ACC112 (cell line): Measurements from ENCODE around the gene ZNF853.
"Not testable (repeated sequence)": the region's sequence is repeated elsewhere in the genome, so short reads cannot be mapped to it uniquely, and the experiment has no call there.

Experiments used
- H2AFZ ChIP-seq: fragments of 200-600 bp; sonication (generic); one replicate; pipeline ENCODE4 v1.6.0; 2017; ENCODE audit warnings: antibody characterized with exemption, low read length; ENCODE audit not compliant: unreplicated experiment
- H3K27ac ChIP-seq: fragments of 200-600 bp; sonication (generic); 2 replicates; pipeline ENCODE4 v1.5.1; 2014; ENCODE audit warnings: low read depth, mild to moderate bottlenecking, antibody characterized with exemption, low read length, moderate library complexity
- H3K27me3 ChIP-seq: fragments of 200-600 bp; sonication (generic); 2 replicates; pipeline ENCODE4 v1.6.1; 2014; ENCODE audit warnings: mild to moderate bottlenecking, antibody characterized with exemption, low read length, moderate library complexity, mixed read lengths; ENCODE audit not compliant: insufficient read depth
- H3K36me3 ChIP-seq: fragments of 200-600 bp; sonication (generic); 2 replicates; pipeline ENCODE4 v1.6.1; 2016; ENCODE audit warnings: mild to moderate bottlenecking, antibody characterized with exemption, low read length, moderate library complexity, mixed read lengths; ENCODE audit not compliant: insufficient read depth
- H3K4me1 ChIP-seq: fragments of 200-600 bp; sonication (generic); one replicate; pipeline ENCODE4 v1.6.1; 2016; ENCODE audit warnings: low read length, mixed read lengths; ENCODE audit not compliant: insufficient read depth, unreplicated experiment, control insufficient read depth
- H3K4me3 ChIP-seq: fragments of 200-600 bp; sonication (generic); 2 replicates; pipeline ENCODE4 v1.5.1; 2014; ENCODE audit warnings: mild to moderate bottlenecking, low read depth, low read length
- H3K79me2 ChIP-seq: fragments of 200-600 bp; sonication (generic); one replicate; pipeline ENCODE4 v1.6.0; 2016; ENCODE audit warnings: low read length; ENCODE audit not compliant: control insufficient read depth, unreplicated experiment, insufficient read depth

Gene ZNF853

DNA sequence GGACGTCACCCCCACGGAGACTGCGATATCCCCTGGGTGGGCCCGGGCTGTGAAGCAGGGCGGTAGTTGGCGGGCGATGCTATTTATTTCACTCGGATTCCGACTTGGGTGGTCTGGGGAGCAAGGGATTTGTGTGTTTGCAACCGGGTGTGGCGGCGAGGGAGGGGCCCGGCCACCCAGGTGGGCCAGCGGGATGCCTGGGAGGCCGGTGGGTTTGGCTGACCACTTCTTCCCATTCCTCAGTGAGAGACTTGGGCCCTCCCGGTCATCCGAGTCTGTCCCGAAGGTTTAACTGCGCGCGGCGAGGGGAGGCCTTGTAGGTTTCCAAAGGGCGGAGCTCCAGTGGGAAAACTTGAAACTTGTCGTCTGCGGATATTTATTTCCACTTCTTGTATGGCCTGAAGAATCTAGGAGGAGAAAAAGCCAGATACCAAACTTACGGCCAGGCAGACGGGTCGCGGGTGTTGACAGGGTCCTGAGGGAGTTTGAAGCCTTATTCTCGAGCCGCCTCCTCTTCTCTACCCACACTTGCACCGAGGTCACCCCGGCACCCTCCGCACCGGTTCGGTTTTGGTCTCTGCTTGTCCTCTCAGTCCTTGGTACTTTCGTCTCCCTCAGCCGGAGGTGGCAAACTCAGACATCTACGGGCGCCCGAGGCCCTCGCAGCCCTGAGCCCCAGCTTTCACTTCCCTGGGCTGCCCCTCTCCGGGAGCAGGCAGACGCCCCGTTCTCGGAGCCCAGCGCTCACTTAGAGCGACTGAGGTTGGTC, 39.6 kb downstream of the ZNF853 start:
- H3K27me3 ChIP-seq: no peaks in the 10 kb centered on the region

DNA sequence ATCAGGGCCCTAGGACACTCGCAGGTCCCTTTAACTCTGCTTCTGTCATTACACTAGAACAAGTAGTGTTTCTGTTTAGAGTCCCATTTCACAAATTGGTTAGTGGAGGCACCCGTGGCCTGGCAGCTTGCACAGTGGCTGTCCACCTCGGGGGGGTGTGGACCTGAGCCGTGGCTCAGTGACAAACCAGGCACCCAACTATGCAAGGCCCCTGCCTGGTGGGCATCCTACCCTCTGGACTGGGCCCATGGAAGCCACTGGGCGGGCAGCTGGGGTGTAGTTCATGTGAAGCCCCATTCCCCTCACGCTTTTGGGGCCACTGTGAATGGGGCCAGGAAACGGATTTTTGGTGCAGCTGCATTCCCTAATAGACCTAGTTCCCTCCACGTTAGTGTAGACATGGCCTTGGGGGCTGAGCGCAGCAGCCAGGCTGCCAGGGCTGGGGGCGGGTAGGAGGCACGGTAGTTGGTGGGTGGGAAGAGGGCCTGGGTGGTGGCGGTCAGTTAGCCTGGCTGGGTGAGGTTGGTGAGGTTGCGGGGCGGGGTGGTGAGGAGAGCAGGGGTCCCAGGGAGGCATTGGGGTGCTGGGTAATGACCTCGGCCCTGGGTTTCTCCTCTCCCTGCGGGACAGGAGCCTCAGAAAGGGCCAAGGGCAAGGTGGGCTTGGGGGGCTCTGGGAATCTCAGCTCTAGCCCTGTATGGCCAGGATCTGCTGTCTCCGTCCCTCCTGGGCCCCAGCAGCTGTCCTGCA, 40.4 kb downstream of the ZNF853 start:
- Histone ChIP-seq H3K36me3 (peaks cover 22% of the 10 kb centered on the region; the same call in 1 of the 2 replicates), H3K4me3 (no peak overlapping the region), H3K27ac (no peak overlapping the region), H3K27me3 (no peaks in the 10 kb centered on the region), H2AFZ (no peak overlapping the region), H3K79me2 (no peaks in the 10 kb centered on the region), H3K4me1 (no peaks in the 10 kb centered on the region)

More for the DNA sequence above, 39.6 kb downstream of the ZNF853 start:
- Histone ChIP-seq H3K4me1 (no peaks in the 10 kb centered on the region), H2AFZ (no peak overlapping the region), H3K4me3 (no peak overlapping the region), H3K79me2 (no peaks in the 10 kb centered on the region), H3K27ac (no peak overlapping the region), H3K36me3 (peaks cover 30% of the 10 kb centered on the region; the same call in 1 of the 2 replicates)

DNA sequence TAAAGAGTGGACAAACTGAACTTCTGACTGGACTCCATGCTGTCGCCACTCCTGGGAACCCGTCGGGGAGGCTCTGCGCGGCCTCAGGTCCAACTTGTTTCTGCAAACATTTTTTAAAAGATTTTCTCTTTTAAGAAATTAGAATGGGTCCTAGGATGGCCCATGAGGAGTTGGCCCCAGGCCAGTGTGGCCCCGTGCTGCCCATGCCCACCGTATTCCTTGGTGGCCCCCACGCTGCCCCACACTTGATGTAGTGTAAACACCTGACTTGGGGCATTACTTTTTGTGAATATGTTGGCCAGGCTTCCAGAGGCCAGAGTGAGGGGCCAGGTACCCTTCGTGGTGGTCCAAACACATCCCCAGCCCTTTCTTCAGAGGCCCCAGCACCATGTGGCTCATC, 41.0 kb downstream of the ZNF853 start:
- H2AFZ ChIP-seq: no peak overlapping the region
- H3K36me3 ChIP-seq: peaks cover 21% of the 10 kb centered on the region; the same call in 1 of the 2 replicates
- H3K4me3 ChIP-seq: no peak overlapping the region
- no peaks in the 10 kb centered on the region for H3K4me1 ChIP-seq
- no peaks in the 10 kb centered on the region for H3K79me2 ChIP-seq
- H3K27ac ChIP-seq: no peak overlapping the region
- H3K27me3 ChIP-seq: no peaks in the 10 kb centered on the region

DNA sequence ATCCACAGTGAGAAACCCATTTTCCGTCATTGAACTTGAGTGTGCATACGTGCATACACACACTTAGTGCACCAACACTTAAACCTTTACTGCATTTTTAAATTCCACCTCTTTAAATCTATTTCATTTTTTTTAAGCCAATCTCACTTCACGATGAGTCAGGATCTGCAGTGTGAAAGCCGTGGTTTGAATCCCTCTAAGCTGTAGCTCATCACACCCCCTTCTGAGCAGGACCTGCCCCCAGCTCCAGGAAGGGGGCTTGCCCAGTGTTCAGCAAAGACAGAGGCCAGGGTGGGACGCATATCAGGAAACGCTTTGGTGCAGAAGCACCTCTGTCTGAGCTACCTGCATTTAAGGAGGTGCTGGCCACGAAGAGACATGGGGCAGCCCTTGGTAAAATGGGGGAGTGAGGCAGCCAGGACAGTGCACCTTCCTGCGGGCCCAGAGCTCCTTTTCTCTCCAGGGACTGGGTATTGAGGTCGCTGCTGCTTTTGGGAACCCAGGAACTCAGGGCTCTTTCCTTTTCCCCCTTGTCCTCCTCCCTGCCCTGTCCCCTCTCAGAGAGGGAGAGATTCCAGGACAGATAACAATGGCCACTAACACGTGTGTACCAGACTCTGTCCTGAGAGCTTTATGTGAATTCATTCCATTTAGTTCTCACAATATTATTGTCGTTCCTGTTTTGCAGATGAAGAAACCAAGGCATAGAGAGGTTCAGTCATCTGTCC, 43.4 kb downstream of the ZNF853 start:
- Histone ChIP-seq H3K4me3 (no peak overlapping the region), H2AFZ (no peak overlapping the region), H3K27ac (no peak overlapping the region), H3K79me2 (no peaks in the 10 kb centered on the region), H3K36me3 (peaks cover 8% of the 10 kb centered on the region; the same call in 1 of the 2 replicates), H3K4me1 (no peaks in the 10 kb centered on the region), H3K27me3 (peaks cover 7% of the 10 kb centered on the region; the same call in 1 of the 2 replicates)

DNA sequence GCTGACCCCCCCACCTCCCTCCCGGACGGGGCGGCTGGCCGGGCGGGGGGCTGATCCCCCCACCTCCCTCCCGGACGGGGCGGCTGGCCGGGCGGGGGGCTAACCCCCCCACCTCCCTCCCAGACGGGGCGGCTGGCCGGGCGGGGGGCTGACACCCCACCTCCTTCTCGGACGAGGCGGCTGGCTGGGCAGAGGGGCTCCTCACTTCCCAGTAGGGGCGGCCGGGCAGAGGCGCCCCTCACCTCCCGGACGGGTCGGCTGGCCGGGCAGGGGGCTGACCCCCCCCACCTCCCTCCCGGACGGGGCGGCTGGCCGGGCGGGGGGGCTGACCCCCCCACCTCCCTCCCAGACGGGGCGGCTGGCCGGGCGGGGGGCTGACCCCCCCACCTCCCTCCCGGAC, 55.4 kb downstream of the ZNF853 start:
- H3K79me2 ChIP-seq, H3K27me3 ChIP-seq, H3K27ac ChIP-seq, H2AFZ ChIP-seq, H3K4me1 ChIP-seq, H3K36me3 ChIP-seq, H3K4me3 ChIP-seq: not testable (repeated sequence)
